Lung (tissue), 12 donors: ENCODE measurements around the gene UXS1. TPM values are rescaled to one million over a fixed set of nuclear protein-coding genes. Genes with fewer than 3 reads are reported as not detected.

Experiments used
- ATAC-seq: fragments of 200-7000 bp; cut with Tn5 transposase; one replicate; pipeline ENCODE4 v1.9.1; 2020; ENCODE audit warnings: moderate number of reproducible peaks; ENCODE audit not compliant: insufficient read depth, low FRiP score
- DNase-seq, 3 donors: peaks; one replicate each; pipeline ENCODE4 v3.0.0-alpha.2; 2013 to 2017
- H3K27ac ChIP-seq, 2 donors: one replicate each; pipeline ENCODE4 v1.5.1; 2013; ENCODE audit warnings: mild to moderate bottlenecking in 2 of 2, moderate library complexity in 2 of 2, control low read depth in 1 of 2, inconsistent platforms in 1 of 2, low read depth in 1 of 2, low read length in 1 of 2
- H3K27me3 ChIP-seq, 3 donors: one replicate each; pipeline ENCODE4 v1.5.1; 2013; ENCODE audit warnings: low read length in 2 of 3; ENCODE audit not compliant: control insufficient read depth in 3 of 3, insufficient read depth in 3 of 3
- H3K36me3 ChIP-seq, 4 donors: one replicate each; pipeline ENCODE4 v1.5.1; 2013; ENCODE audit warnings: low read length in 4 of 4, mild to moderate bottlenecking in 1 of 4, moderate library complexity in 1 of 4; ENCODE audit not compliant: control insufficient read depth in 4 of 4, insufficient read depth in 4 of 4
- H3K4me1 ChIP-seq, 5 donors: one replicate each; pipeline ENCODE4 v1.5.1; 2013; ENCODE audit warnings: low read length in 5 of 5, mild to moderate bottlenecking in 2 of 5, moderate library complexity in 1 of 5; ENCODE audit not compliant: control insufficient read depth in 5 of 5, insufficient read depth in 5 of 5
- H3K4me3 ChIP-seq: one replicate; pipeline ENCODE4 v1.5.1; 2013; ENCODE audit warnings: mild to moderate bottlenecking, control low read depth, moderate library complexity
- H3K9ac ChIP-seq, 2 donors: one replicate each; pipeline ENCODE4 v1.5.1; 2013; ENCODE audit warnings: low read length in 2 of 2, control low read depth in 1 of 2; ENCODE audit not compliant: insufficient read depth in 1 of 2
- H3K9me3 ChIP-seq, 4 donors: one replicate each; pipeline ENCODE4 v1.5.1; 2013; ENCODE audit warnings: low read length in 3 of 4, mild to moderate bottlenecking in 1 of 4, moderate library complexity in 1 of 4; ENCODE audit not compliant: control insufficient read depth in 4 of 4, insufficient read depth in 3 of 4
- WGBS, 2 donors: extraction: QIAGEN DNeasy Blood & Tissue Kit; methylation state at CpG; one replicate each; pipeline ENCODE4 v1.1.7; 2013; 5-methylcytosine and 5-hydroxymethylcytosine counted together
- polyA plus RNA-seq, 2 donors: library from polyadenylated mRNA; stranded (reverse); fragments of 200-250 nt; gene quantifications; one replicate each; pipeline ENCODE4 v1.2.1, GENCODE V29; 2013
- total RNA-seq, 2 donors: library from RNA; depleted of rRNA in 1 of 2; stranded (reverse); fragments of >200 nt in 1 of 2; gene quantifications; one replicate each; pipeline ENCODE4 v1.2.1, GENCODE V29; 2014 to 2021
- TF ChIP-seq, protein P1 (sequence below): IDR thresholded peaks from 2 replicates; pipeline ENCODE4 v1.5.1; 2012; ENCODE audit warnings: mild to moderate bottlenecking; ENCODE audit errors: control extremely low read depth, extremely low read depth
- donor health status: control.
- donor health status: control.
- donor health status: Bipolar disorder and iron deficiency.
- donor health status: healthy.
- donor health status: DM: yes; HTN: yes; CAD: no.

Gene UXS1
- total and polyA plus RNA-seq, 4 donors: 24.6 to 96.5 (median 43.1) TPM

DNA sequence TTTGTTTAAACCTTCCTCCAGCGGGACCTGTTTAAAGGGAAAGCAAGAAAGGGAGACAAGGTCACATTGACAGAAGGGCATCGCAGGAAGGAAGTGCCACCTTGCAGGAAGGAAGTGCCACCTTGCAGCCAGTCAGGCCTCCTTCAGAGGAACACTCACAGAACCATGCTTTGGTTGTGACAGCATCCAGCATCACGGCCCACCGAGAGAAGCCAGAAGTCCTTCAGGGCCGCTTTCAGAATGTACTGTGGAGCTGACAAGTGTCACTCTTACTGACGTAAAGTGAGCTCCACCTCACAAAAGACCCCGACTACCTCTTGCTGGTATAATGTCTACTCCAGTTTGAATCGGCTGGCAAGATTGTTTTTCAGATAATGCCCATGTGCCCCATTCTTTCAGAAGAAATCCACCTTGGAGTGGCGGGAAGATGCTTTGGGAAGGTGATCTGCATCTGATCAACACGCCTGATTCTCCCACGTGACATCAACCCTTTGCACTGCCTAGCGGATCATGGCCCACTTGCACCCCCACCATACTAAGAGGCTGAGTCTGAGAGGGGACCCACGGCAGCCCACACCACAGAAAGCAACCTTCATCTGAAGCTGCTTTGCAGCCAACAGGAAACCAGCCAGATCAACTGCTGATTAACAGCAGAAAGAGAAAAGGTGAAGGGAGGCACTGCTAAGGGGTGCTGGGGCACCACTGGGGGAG is 99.8 kb downstream of the UXS1 start:
- H3K9ac ChIP-seq: no peak overlapping the region
- peaks cover 0 to 18% (median 15%) of the 10 kb centered on the region in 4 donors for H3K36me3 ChIP-seq
- DNase-seq: no peak
- no peak overlapping the region for H3K27ac ChIP-seq
- TF ChIP-seq, protein P1, sequence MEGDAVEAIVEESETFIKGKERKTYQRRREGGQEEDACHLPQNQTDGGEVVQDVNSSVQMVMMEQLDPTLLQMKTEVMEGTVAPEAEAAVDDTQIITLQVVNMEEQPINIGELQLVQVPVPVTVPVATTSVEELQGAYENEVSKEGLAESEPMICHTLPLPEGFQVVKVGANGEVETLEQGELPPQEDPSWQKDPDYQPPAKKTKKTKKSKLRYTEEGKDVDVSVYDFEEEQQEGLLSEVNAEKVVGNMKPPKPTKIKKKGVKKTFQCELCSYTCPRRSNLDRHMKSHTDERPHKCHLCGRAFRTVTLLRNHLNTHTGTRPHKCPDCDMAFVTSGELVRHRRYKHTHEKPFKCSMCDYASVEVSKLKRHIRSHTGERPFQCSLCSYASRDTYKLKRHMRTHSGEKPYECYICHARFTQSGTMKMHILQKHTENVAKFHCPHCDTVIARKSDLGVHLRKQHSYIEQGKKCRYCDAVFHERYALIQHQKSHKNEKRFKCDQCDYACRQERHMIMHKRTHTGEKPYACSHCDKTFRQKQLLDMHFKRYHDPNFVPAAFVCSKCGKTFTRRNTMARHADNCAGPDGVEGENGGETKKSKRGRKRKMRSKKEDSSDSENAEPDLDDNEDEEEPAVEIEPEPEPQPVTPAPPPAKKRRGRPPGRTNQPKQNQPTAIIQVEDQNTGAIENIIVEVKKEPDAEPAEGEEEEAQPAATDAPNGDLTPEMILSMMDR: no peak
- H3K4me1 ChIP-seq: no peaks in the 10 kb centered on the region
- H3K27me3 ChIP-seq: no peaks in the 10 kb centered on the region
- 57 to 75% methylated on average over 13 of the region's 13 CpGs for WGBS, 2 donors
- ATAC-seq: no peak
- H3K9me3 ChIP-seq: no peaks in the 10 kb centered on the region
- H3K4me3 ChIP-seq: no peak overlapping the region

DNA sequence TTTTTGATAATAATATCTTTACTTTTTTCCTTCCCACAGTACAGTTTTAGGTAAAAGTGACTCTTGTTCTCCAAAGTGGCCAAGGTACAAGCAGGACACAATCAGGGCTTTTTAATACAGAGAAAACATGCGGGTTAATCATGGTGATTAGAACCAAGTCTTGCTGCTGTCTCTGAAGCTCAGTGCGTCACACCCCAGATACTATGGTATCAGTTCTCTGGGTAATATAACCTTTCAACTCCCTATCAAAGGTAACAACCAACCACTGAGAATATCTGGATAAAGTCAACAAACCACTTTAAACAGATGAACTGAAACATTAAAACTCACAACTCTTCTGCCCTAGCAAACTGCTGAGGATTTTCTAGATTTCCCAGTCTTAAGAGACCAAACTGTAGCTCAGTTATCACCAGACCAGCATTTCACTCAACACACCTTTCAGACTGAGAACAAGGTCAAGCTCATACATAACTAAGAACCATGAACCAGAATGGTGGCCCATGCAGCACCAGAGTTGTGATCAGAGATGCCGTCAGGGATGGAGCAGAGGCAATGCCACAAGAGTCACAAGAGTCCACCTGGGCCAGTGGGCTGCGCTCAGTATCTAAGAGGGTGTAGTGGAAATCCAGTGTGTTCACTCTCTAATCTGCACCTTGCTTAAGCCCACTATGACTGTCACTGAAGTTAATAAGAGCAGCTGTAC is 103.0 kb downstream of the UXS1 start:
- Histone ChIP-seq H3K27ac (no peak overlapping the region), H3K4me3 (no peak overlapping the region), H3K9ac (no peak overlapping the region), H3K4me1 (no peaks in the 10 kb centered on the region), H3K36me3 (peaks cover 0 to 5% (median 4%) of the 10 kb centered on the region in 4 donors), H3K27me3 (no peaks in the 10 kb centered on the region), H3K9me3 (peaks cover 0 to 3% (median 0%) of the 10 kb centered on the region in 4 donors)
- TF ChIP-seq, protein P1: no peak
- DNase-seq: no peak
- ATAC-seq: no peak
- 96 to 97% methylated on average over 4 of the region's 4 CpGs for WGBS, 2 donors

DNA sequence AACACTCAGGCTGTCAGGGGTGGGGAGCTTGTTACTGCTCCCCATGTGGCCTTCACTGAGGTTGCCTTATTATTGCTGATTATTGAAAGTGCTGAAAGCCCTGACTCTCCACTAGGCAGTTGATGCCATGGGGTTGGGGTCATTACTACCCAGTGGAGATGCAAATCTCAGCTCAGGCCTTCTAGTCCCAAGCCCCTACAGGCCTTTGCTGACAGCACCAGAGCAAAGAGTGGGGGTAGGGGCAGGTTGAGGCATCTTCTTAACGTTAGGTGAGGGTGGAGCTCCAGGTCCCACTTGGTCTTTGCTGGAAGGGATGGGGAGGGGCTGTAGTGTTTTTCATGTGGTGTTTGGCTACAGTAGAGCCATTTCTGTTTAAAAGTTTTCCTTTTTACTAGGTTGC is 104.5 kb downstream of the UXS1 start:
- H3K36me3 ChIP-seq: no peaks in the 10 kb centered on the region
- TF ChIP-seq, protein P1: no peak
- 79 to 83% methylated on average over 1 of the region's 1 CpG for WGBS, 2 donors
- ATAC-seq (no peak), DNase-seq (no peak)
- H3K9ac ChIP-seq: no peak overlapping the region
- no peaks in the 10 kb centered on the region for H3K4me1 ChIP-seq
- no peaks in the 10 kb centered on the region for H3K27me3 ChIP-seq
- H3K27ac ChIP-seq: no peak overlapping the region
- no peak overlapping the region for H3K4me3 ChIP-seq
- H3K9me3 ChIP-seq: peaks cover 0 to 3% (median 0%) of the 10 kb centered on the region in 4 donors
